H1 (cell line): ENCODE measurements around the gene TXNDC2. TPM values are rescaled to one million over a fixed set of nuclear protein-coding genes. Genes with fewer than 3 reads are reported as not detected.
"Not testable (repeated sequence)": the region's sequence is repeated elsewhere in the genome, so short reads cannot be mapped to it uniquely, and the experiment has no call there.

Experiments
- CTCF ChIA-PET: fragments of 300-600 bp; sonication (Branson Sonifier 250); formaldehyde crosslinking; loops from one replicate; lab custom pipeline; 2021; ENCODE audit not compliant: partially characterized antibody; lab: Charles Lee
- POLR2A ChIA-PET: fragments of 300-600 bp; sonication (Branson Sonifier 250); formaldehyde crosslinking; loops from one replicate; lab custom pipeline; 2021; ENCODE audit warnings: inconsistent platforms; ENCODE audit not compliant: partially characterized antibody; lab: Charles Lee
- DNase-seq, 2 experiments: peaks; one replicate each; pipeline versions ENCODE4 v3.0.0 to v3.0.0-alpha.2; 2010 to 2022; ENCODE audit warnings: low spot score in 2 of 2, low read depth in 1 of 2, mixed read lengths in 1 of 2
- FAIRE-seq: peaks from 2 replicates; lab custom pipeline; 2011; peaks lifted over from hg19 to GRCh38; lab: Jason Lieb, UNC
- H2AFZ ChIP-seq: 2 replicates; pipeline ENCODE4 v1.8.1; 2012; ENCODE audit warnings: low read length, inconsistent platforms
- H2AK5ac ChIP-seq: 2 replicates; pipeline ENCODE4 v1.6.1; 2013; ENCODE audit warnings: low read depth, low read length
- H2BK120ac ChIP-seq: replicated peaks from 2 replicates; pipeline ENCODE3; 2013; ENCODE audit warnings: low read depth, low read length, inconsistent platforms
- H2BK12ac ChIP-seq: 2 replicates; pipeline ENCODE4 v1.6.1; 2013; ENCODE audit warnings: low read depth, low read length
- H2BK15ac ChIP-seq: 2 replicates; pipeline ENCODE4 v1.6.1; 2013; ENCODE audit warnings: low read length
- H2BK20ac ChIP-seq: 2 replicates; pipeline ENCODE4 v1.6.1; 2013; ENCODE audit warnings: low read length
- H2BK5ac ChIP-seq: 2 replicates; pipeline ENCODE4 v1.6.1; 2013; ENCODE audit warnings: low read depth, low read length
- H3K14ac ChIP-seq: 2 replicates; pipeline ENCODE4 v1.6.1; 2013; ENCODE audit warnings: inconsistent platforms; ENCODE audit not compliant: insufficient read length
- H3K18ac ChIP-seq: 2 replicates; pipeline ENCODE4 v1.6.1; 2013; ENCODE audit warnings: low read length; ENCODE audit errors: extremely low read depth
- H3K23ac ChIP-seq: 2 replicates; pipeline ENCODE4 v1.6.1; 2013; ENCODE audit warnings: inconsistent platforms; ENCODE audit not compliant: insufficient read length
- H3K23me2 ChIP-seq: 2 replicates; pipeline ENCODE4 v1.6.1; 2013; ENCODE audit warnings: low read depth, low read length
- H3K27ac ChIP-seq: 2 replicates; pipeline ENCODE4 v1.6.1; 2011; ENCODE audit warnings: low read depth, low read length, inconsistent platforms
- H3K27me3 ChIP-seq, 4 experiments: replicated peaks in 1 of 4; 1 replicate in 1 of 4; 2 replicates in 3 of 4; pipeline versions ENCODE4 v1.6.1 to v1.8.1; 2011 to 2013; ENCODE audit warnings: low read length in 3 of 4, mild to moderate bottlenecking in 3 of 4, inconsistent platforms in 2 of 4, mixed read lengths in 2 of 4, moderate library complexity in 1 of 4; ENCODE audit not compliant: control insufficient read depth in 3 of 4, insufficient read depth in 3 of 4; ENCODE audit errors: extremely low read depth in 1 of 4
- H3K36me3 ChIP-seq, 4 experiments: 2 replicates each; pipeline versions ENCODE4 v1.6.1 to v1.8.1; 2011 to 2013; ENCODE audit warnings: mild to moderate bottlenecking in 4 of 4, low read length in 3 of 4, moderate library complexity in 2 of 4, control low read depth in 1 of 4, inconsistent platforms in 1 of 4; ENCODE audit not compliant: insufficient read depth in 4 of 4, control insufficient read depth in 2 of 4
- H3K4ac ChIP-seq: replicated peaks from 2 replicates; pipeline ENCODE3; 2013; ENCODE audit warnings: low read length, low read depth, mixed read lengths, inconsistent platforms; ENCODE audit not compliant: insufficient read length
- H3K4me1 ChIP-seq, 4 experiments: replicated peaks in 1 of 4; 1 replicate in 1 of 4; 2 replicates in 3 of 4; pipeline versions ENCODE4 v1.6.1 to v1.8.1; 2011 to 2013; ENCODE audit warnings: low read length in 3 of 4, inconsistent platforms in 2 of 4, mixed read lengths in 1 of 4; ENCODE audit not compliant: insufficient read depth in 4 of 4, control insufficient read depth in 3 of 4
- H3K4me2 ChIP-seq, 2 experiments: 2 replicates each; pipeline versions ENCODE4 v1.6.1 to v1.8.1; 2011 to 2013; ENCODE audit warnings: low read depth in 2 of 2, low read length in 2 of 2, control low read depth in 1 of 2, inconsistent platforms in 1 of 2, mild to moderate bottlenecking in 1 of 2; ENCODE audit not compliant: insufficient read depth in 1 of 2
- H3K4me3 ChIP-seq, 4 experiments: fragments of 200-600, 300-600 bp in 1 of 4; sonication (generic), shearing (Covaris generic), sonication (Bioruptor Twin) in 1 of 4; 2 replicates each; pipeline versions ENCODE4 v1.5.1 to v1.8.1; 2011 to 2016; ENCODE audit warnings: low read length in 4 of 4, low read depth in 3 of 4, control low read depth in 2 of 4, inconsistent platforms in 2 of 4, mild to moderate bottlenecking in 2 of 4, mixed read lengths in 1 of 4, moderate library complexity in 1 of 4; ENCODE audit not compliant: insufficient read depth in 2 of 4; ENCODE audit errors: extremely low read depth in 1 of 4
- H3K56ac ChIP-seq: replicated peaks from 2 replicates; pipeline ENCODE3; 2013; ENCODE audit warnings: low read depth, mild to moderate bottlenecking, mixed read lengths, low read length, inconsistent platforms; ENCODE audit not compliant: insufficient read length
- H3K79me1 ChIP-seq: 2 replicates; pipeline ENCODE4 v1.6.1; 2013; ENCODE audit warnings: low read depth, low read length, control low read depth
- H3K79me2 ChIP-seq, 2 experiments: 2 replicates each; pipeline versions ENCODE4 v1.6.1 to v1.8.1; 2012 to 2013; ENCODE audit warnings: low read length in 2 of 2, mild to moderate bottlenecking in 2 of 2, inconsistent platforms in 1 of 2; ENCODE audit not compliant: insufficient read depth in 2 of 2, control insufficient read depth in 1 of 2
- H3K9ac ChIP-seq, 4 experiments: replicated peaks in 1 of 4; 1 replicate in 1 of 4; 2 replicates in 3 of 4; pipeline versions ENCODE4 v1.6.1 to v1.8.1; 2011 to 2013; ENCODE audit warnings: low read depth in 3 of 4, low read length in 3 of 4, control low read depth in 2 of 4, mild to moderate bottlenecking in 2 of 4, moderate library complexity in 2 of 4, inconsistent platforms in 1 of 4; ENCODE audit errors: extremely low read depth in 1 of 4
- H3K9me3 ChIP-seq, 2 experiments: 2 replicates each; pipeline versions ENCODE4 v1.6.1 to v1.8.1; 2012 to 2013; ENCODE audit warnings: mild to moderate bottlenecking in 2 of 2, moderate library complexity in 2 of 2, control low read depth in 1 of 2, inconsistent platforms in 1 of 2, low read depth in 1 of 2, low read length in 1 of 2, mixed read lengths in 1 of 2; ENCODE audit not compliant: insufficient read depth in 2 of 2
- H4K20me1 ChIP-seq, 2 experiments: replicated peaks in 1 of 2; 2 replicates each; pipeline versions ENCODE3 to v1.8.1; 2011 to 2013; ENCODE audit warnings: inconsistent platforms in 2 of 2, low read length in 2 of 2, mild to moderate bottlenecking in 1 of 2; ENCODE audit not compliant: insufficient read depth in 2 of 2, control insufficient read depth in 1 of 2
- H4K5ac ChIP-seq: 2 replicates; pipeline ENCODE4 v1.6.1; 2013; ENCODE audit warnings: low read length, low read depth, mixed read lengths, inconsistent platforms; ENCODE audit not compliant: insufficient read length
- H4K8ac ChIP-seq: 2 replicates; pipeline ENCODE4 v1.8.0; 2013; ENCODE audit warnings: mild to moderate bottlenecking, moderate library complexity, low read length, inconsistent platforms; ENCODE audit not compliant: insufficient read depth; ENCODE audit errors: extremely low read depth
- H4K91ac ChIP-seq: replicated peaks from 2 replicates; pipeline ENCODE3; 2013; ENCODE audit warnings: low read length, mixed read lengths, inconsistent platforms; ENCODE audit not compliant: insufficient read length
- WGBS, 2 experiments: shearing (Covaris generic) in 1 of 2; methylation state at CpG; one replicate each; pipeline versions ENCODE4 v1.1.6 to v1.1.7; 2013 to 2015; ENCODE audit warnings: low lambda C conversion rate in 2 of 2, mixed read lengths in 2 of 2, inconsistent platforms in 1 of 2, low coverage in 1 of 2, missing lambda C conversion rate in 1 of 2; ENCODE audit not compliant: insufficient replicate concordance in 2 of 2, insufficient coverage in 1 of 2, insufficient read length in 1 of 2; ENCODE audit errors: extremely low coverage in 1 of 2, missing lambda C conversion rate in 1 of 2; 5-methylcytosine and 5-hydroxymethylcytosine counted together
- polyA plus RNA-seq, 7 experiments: library from polyadenylated mRNA; depleted of rRNA in 3 of 7; stranded (reverse) in 5 of 7; unstranded in 2 of 7; fragments of >200 nt in 5 of 7; fragments of 200-250 nt in 2 of 7; gene quantifications; 1 replicate in 5 of 7; 2 replicates in 1 of 7; 4 replicates in 1 of 7; pipeline versions ENCODE4 v1.2.1 to v1.2.3, GENCODE V29; 2011 to 2013; ENCODE audit warnings: missing spikeins in 2 of 7, mixed read lengths in 2 of 7
- total RNA-seq: library from RNA; stranded (reverse); fragmentation: NEBNext Ultra II Directional; extraction: Animal tissue kit (Norgen Biotek cat#: 25700); gene quantifications from 2 replicates; pipeline ENCODE4 v1.2.1, GENCODE V29; 2021

The TXNDC2 gene
- total and polyA plus RNA-seq, 2 of the 8 experiments (the other 6 are each of a cell fraction or from before 2014, with no cell fraction given): 0.09 TPM; not detected in 1

GRCh38 chr18:9897787-9898291 is 12.1 kb downstream of the TXNDC2 start:
- WGBS, 2 experiments: 96% methylated on average over 10 of the region's 10 CpGs; no CpG with 5 or more reads in 1 of the 2 experiments
- H3K23me2 ChIP-seq, H2BK5ac ChIP-seq, H4K5ac ChIP-seq, H2BK120ac ChIP-seq, H3K23ac ChIP-seq, POLR2A ChIA-PET, H3K79me1 ChIP-seq, H2BK20ac ChIP-seq, CTCF ChIA-PET, H3K79me2 ChIP-seq, H4K8ac ChIP-seq, H3K4me2 ChIP-seq, H3K9me3 ChIP-seq, H3K27me3 ChIP-seq, H2BK15ac ChIP-seq, H3K36me3 ChIP-seq, H3K56ac ChIP-seq, H3K14ac ChIP-seq, H2AK5ac ChIP-seq, FAIRE-seq, DNase-seq, H3K4ac ChIP-seq, H4K20me1 ChIP-seq, H2BK12ac ChIP-seq, H3K9ac ChIP-seq, H2AFZ ChIP-seq, H3K27ac ChIP-seq, H3K18ac ChIP-seq, H4K91ac ChIP-seq, H3K4me1 ChIP-seq, H3K4me3 ChIP-seq: not testable (repeated sequence)
